Mesothelial cell of epicardium (in vitro differentiated cells): ENCODE measurements around the gene GAS2L1. TPM values are rescaled to one million over a fixed set of nuclear protein-coding genes. Genes with fewer than 3 reads are reported as not detected.

ENCODE experiments used
- DNase-seq, 2 experiments: peaks; one replicate each; pipeline ENCODE4 v3.0.0; 2021; ENCODE audit warnings: low spot score in 2 of 2; ENCODE audit not compliant: unreplicated experiment in 2 of 2
- H3K27ac Mint-ChIP-seq: 2 replicates; pipeline ENCODE4 v1.8.0; 2021; ENCODE audit warnings: mixed read lengths
- H3K27me3 Mint-ChIP-seq: 2 replicates; pipeline ENCODE4 v1.8.0; 2021; ENCODE audit warnings: low read depth, mixed read lengths
- H3K36me3 Mint-ChIP-seq: 2 replicates; pipeline ENCODE4 v1.8.0; 2021; ENCODE audit warnings: mixed read lengths
- H3K4me1 Mint-ChIP-seq: 2 replicates; pipeline ENCODE4 v1.8.0; 2021; ENCODE audit warnings: mixed read lengths
- H3K4me3 Mint-ChIP-seq: 2 replicates; pipeline ENCODE4 v1.8.0; 2021; ENCODE audit warnings: mild to moderate bottlenecking, moderate library complexity, mixed read lengths
- H3K9me3 Mint-ChIP-seq: 2 replicates; pipeline ENCODE4 v1.8.0; 2021; ENCODE audit warnings: mixed read lengths
- CTCF ChIP-seq: fragments of 200-600 bp; sonication (generic); IDR thresholded peaks from one replicate; pipeline ENCODE4 v1.5.0; 2021; ENCODE audit warnings: antibody characterized with exemption; ENCODE audit not compliant: unreplicated experiment
- total RNA-seq: library from RNA; stranded (reverse); gene quantifications from 3 replicates; pipeline ENCODE4 v1.2.1, GENCODE V29; 2021

The GAS2L1 gene
- total RNA-seq = 13.4 to 14.6 TPM (median 13.6 TPM) in 3 replicates

- Mint-ChIP-seq H3K4me3 (peak within 1 kb of the TSS; percentile 81), H3K9me3 (no peaks in the 10 kb centered on the region), H3K27ac (peak within 1 kb of the TSS; percentile 86), H3K36me3 (no peaks in the 10 kb centered on the region), H3K27me3 (no peaks in the 10 kb centered on the region), H3K4me1 (peaks cover 9% of the 10 kb centered on the region)
- peak in 1 of 2 experiments; percentile 80 for DNase-seq
- TF ChIP-seq CTCF = no peak
These were observed at the start of gene GAS2L1 for GRCh38 chr22:29306175-29306834. GAS2L1 (plus strand) TSS chr22:29306650; CDS start chr22:29308106, 1,456 bp downstream.

- H3K9me3 Mint-ChIP-seq = no peaks in the 10 kb centered on the region
- H3K4me1 Mint-ChIP-seq = no peaks in the 10 kb centered on the region
- H3K27ac Mint-ChIP-seq = no peak overlapping the region
- TF ChIP-seq CTCF = no peak
- DNase-seq = no peak
- H3K4me3 Mint-ChIP-seq = no peak overlapping the region
- peaks cover 3% of the 10 kb centered on the region for H3K36me3 Mint-ChIP-seq
- no peaks in the 10 kb centered on the region for H3K27me3 Mint-ChIP-seq
These were observed 48.7 kb upstream of the GAS2L1 start for GRCh38 chr22:29257751-29258181.

- no peaks in the 10 kb centered on the region for H3K27me3 Mint-ChIP-seq
- peaks cover 3% of the 10 kb centered on the region for H3K36me3 Mint-ChIP-seq
- no peak for TF ChIP-seq CTCF
- no peak overlapping the region for H3K4me3 Mint-ChIP-seq
- H3K9me3 Mint-ChIP-seq = no peaks in the 10 kb centered on the region
- no peaks in the 10 kb centered on the region for H3K4me1 Mint-ChIP-seq
- DNase-seq = no peak
- H3K27ac Mint-ChIP-seq = no peak overlapping the region
These were observed 47.8 kb upstream of the GAS2L1 start for GRCh38 chr22:29258407-29259252.

GRCh38 chr22:29259253-29259899, 47.1 kb upstream of the GAS2L1 start:
- Mint-ChIP-seq H3K36me3 (peaks cover 3% of the 10 kb centered on the region), H3K27ac (no peak overlapping the region), H3K4me1 (no peaks in the 10 kb centered on the region), H3K27me3 (no peaks in the 10 kb centered on the region), H3K9me3 (no peaks in the 10 kb centered on the region), H3K4me3 (no peak overlapping the region)
- no peak for DNase-seq
- no peak for TF ChIP-seq CTCF

GRCh38 chr22:29260031-29260560, 46.4 kb upstream of the GAS2L1 start:
- Mint-ChIP-seq H3K27me3 (no peaks in the 10 kb centered on the region), H3K27ac (no peak overlapping the region), H3K36me3 (peaks cover 3% of the 10 kb centered on the region), H3K4me1 (no peaks in the 10 kb centered on the region), H3K4me3 (no peak overlapping the region), H3K9me3 (no peaks in the 10 kb centered on the region)
- TF ChIP-seq CTCF = no peak
- no peak for DNase-seq
